Right lobe of liver (tissue), 6 donors: ENCODE data around the gene RING1. TPM values are rescaled to one million over a fixed set of nuclear protein-coding genes. Genes with fewer than 3 reads are reported as not detected.
A peak's percentile ranks its signal among the peaks of the same experiment; 100 is the strongest.
"Not testable (repeated sequence)": the region's sequence is repeated elsewhere in the genome, so short reads cannot be mapped to it uniquely, and the experiment has no call there.

Experiments
- ATAC-seq, 4 donors: fragments of 200-7000 bp; cut with Tn5 transposase; one replicate each; pipeline ENCODE4 v1.9.1; 2020; ENCODE audit warnings: mild to moderate bottlenecking in 4 of 4, moderate library complexity in 4 of 4
- DNase-seq, 3 donors: peaks; one replicate each; pipeline ENCODE4 v3.0.0-alpha.2; 2020
- H3K27ac ChIP-seq, 3 donors: fragments of 200-600 bp; one replicate each; pipeline ENCODE4 v1.8.0; 2022
- H3K27me3 ChIP-seq, 2 donors: fragments of 200-600 bp; one replicate each; pipeline ENCODE4 v1.8.0; 2022
- H3K36me3 ChIP-seq, 4 donors: fragments of 200-600 bp; sonication (generic) in 1 of 4; one replicate each; pipeline versions ENCODE4 v1.5.1 to v1.8.0; 2017 to 2022; ENCODE audit warnings: control low read depth in 1 of 4
- H3K4me1 ChIP-seq, 4 donors: fragments of 200-600 bp; sonication (generic) in 1 of 4; one replicate each; pipeline versions ENCODE4 v1.5.1 to v1.8.0; 2017 to 2022; ENCODE audit warnings: control low read depth in 1 of 4
- H3K4me3 ChIP-seq, 3 donors: fragments of 200-600 bp; one replicate each; pipeline ENCODE4 v1.8.0; 2022
- H3K9me3 ChIP-seq, 4 donors: fragments of 200-600 bp; sonication (generic) in 1 of 4; one replicate each; pipeline versions ENCODE4 v1.5.1 to v1.8.0; 2017 to 2022; ENCODE audit warnings: control low read depth in 1 of 4
- POLR2A ChIP-seq: fragments of 450-650 bp; IDR thresholded peaks from one replicate; pipeline ENCODE4 v1.6.1; 2017; ENCODE audit warnings: antibody characterized with exemption, mild to moderate bottlenecking
- WGBS: methylation state at CpG from one replicate; pipeline ENCODE4 v1.1.6; 2018; ENCODE audit warnings: low coverage, low lambda C conversion rate; ENCODE audit not compliant: insufficient coverage; ENCODE audit errors: missing lambda C conversion rate; 5-methylcytosine and 5-hydroxymethylcytosine counted together
- intact Hi-C, 2 donors: fragments of 100-400 bp; cut with DNase I; formaldehyde crosslinking; loops; one replicate each; pipeline versions ENCODE4 v1.11.2 to v1.14.1; 2022
- total RNA-seq, 6 experiments: library from RNA; depleted of rRNA in 2 of 6; stranded (reverse); fragments of >200 nt in 2 of 6; fragmentation: NEBNext Ultra II Directional in 3 of 6; extraction: Animal tissue kit (Norgen Biotek cat#: 25700) in 3 of 6; gene quantifications; one replicate each; pipeline versions ENCODE4 v1.1.0 to v1.2.4, GENCODE V29; 2016 to 2023
- TF ChIP-seq, protein P1 (sequence below), 4 donors: fragments of 200-600 bp in 3 of 4; fragments of 450-650 bp in 1 of 4; IDR thresholded peaks; one replicate each; pipeline versions ENCODE4 v1.5.1 to v1.8.0; 2016 to 2022; ENCODE audit warnings: antibody characterized with exemption in 4 of 4, mild to moderate bottlenecking in 2 of 4
- donor health status: DM: no; HTN: yes; CAD: no.
- donor health status: DM: no; HTN: no; CAD: no.
- donor health status: DM: no; HTN: no; CAD: no.
- donor health status: DM: no; HTN: yes; CAD: no.
- donor health status: DM: no; HTN: yes; CAD: no.

Gene RING1
- total RNA-seq, 6 experiments from 2014 or later, result 7.5 to 21.3 (median 19.7) TPM

DNA sequence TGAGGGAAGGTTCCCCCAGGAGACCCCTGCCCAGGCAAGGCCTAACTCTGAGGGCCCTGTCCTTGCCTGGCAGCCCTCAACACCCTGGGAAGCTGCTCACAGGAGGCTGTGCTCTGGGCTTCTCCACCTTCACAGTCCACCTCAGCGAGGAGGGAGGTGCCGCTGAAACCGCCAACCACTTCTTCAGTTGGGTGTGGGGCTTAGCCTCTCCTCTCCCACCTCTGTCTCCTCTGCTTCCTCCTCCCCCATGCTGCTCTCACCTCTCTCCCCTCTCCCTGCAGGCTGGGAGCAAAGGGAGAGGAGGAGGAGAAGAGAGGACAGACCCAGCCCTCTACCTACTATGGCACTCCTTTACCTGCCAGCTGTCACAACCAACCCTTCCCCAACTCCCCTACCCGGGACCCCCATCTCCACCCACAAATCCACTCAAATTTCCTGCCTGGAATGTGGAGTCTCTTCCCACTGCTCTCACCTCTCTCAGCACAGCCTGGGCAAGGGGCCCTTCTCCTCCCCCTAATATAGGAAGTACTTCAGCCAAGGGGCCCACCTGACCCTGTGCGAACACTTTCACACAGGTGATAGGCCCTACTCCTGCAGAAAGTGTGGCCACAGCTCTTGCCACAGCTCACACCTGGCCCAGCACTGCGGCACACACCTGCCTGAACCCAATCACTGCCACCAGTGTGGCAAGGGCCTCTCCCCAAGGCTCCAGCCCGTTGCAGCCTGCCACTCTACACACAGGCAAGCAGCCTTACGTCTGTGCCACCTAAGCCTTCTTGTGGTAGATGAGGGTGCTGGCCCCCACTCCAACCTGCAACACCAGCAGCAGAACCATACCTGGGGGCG is 7.2 kb downstream of the RING1 start:
- no peak for DNase-seq
- Histone ChIP-seq H3K9me3 (no peaks in the 10 kb centered on the region), H3K4me1 (peaks cover 0 to 9% (median 0%) of the 10 kb centered on the region in 4 donors), H3K27me3 (no peaks in the 10 kb centered on the region), H3K27ac (no peak overlapping the region), H3K4me3 (no peak overlapping the region), H3K36me3 (peaks cover 0 to 2% (median under 1%) of the 10 kb centered on the region in 4 donors)
- WGBS, result 47% methylated on average over 1 of the region's 9 CpGs
- TF ChIP-seq POLR2A, result no peak
- TF ChIP-seq, protein P1, sequence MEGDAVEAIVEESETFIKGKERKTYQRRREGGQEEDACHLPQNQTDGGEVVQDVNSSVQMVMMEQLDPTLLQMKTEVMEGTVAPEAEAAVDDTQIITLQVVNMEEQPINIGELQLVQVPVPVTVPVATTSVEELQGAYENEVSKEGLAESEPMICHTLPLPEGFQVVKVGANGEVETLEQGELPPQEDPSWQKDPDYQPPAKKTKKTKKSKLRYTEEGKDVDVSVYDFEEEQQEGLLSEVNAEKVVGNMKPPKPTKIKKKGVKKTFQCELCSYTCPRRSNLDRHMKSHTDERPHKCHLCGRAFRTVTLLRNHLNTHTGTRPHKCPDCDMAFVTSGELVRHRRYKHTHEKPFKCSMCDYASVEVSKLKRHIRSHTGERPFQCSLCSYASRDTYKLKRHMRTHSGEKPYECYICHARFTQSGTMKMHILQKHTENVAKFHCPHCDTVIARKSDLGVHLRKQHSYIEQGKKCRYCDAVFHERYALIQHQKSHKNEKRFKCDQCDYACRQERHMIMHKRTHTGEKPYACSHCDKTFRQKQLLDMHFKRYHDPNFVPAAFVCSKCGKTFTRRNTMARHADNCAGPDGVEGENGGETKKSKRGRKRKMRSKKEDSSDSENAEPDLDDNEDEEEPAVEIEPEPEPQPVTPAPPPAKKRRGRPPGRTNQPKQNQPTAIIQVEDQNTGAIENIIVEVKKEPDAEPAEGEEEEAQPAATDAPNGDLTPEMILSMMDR (IDR thresholded peaks at IDR 0.05), result no peak
- intact Hi-C loops, result no loop called here
- ATAC-seq, result no peak

DNA sequence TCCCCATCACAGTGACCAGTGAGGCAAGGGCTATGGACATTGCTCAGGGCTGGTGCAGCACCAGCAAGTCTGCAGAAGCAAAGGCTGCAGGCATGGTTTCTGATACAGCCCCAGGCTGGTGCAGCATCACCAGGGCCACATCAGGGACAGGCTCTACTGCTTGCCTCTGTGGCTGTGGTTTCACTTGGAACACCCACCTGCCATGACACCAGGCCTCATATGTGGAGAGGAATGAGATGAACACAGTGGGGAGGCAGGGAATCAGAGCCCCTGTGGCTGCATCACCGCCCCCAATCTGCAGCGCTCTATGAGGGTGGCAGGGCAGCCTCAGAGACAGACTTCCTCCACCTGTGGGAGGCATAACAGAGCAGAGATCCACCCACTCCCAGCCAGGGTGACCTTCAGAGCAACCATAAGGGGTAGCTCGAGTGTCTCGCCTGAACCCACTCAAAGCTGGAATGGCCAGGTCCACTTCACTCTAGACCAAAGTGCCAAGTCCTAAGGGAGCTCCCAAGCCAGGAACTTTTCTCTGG is 7.9 kb downstream of the RING1 start:
- Histone ChIP-seq H3K36me3 (no peaks in the 10 kb centered on the region), H3K27me3 (no peaks in the 10 kb centered on the region), H3K4me1 (peaks cover 0 to 9% (median 0%) of the 10 kb centered on the region in 4 donors), H3K4me3 (no peak overlapping the region), H3K27ac (no peak overlapping the region), H3K9me3 (no peaks in the 10 kb centered on the region)
- intact Hi-C loops, result no loop called here
- TF ChIP-seq, protein P1 (IDR thresholded peaks at IDR 0.05), result no peak
- no peak for TF ChIP-seq POLR2A
- ATAC-seq (no peak), DNase-seq (no peak)
- no CpG with 5 or more reads among the region's 4 CpGs for WGBS

DNA sequence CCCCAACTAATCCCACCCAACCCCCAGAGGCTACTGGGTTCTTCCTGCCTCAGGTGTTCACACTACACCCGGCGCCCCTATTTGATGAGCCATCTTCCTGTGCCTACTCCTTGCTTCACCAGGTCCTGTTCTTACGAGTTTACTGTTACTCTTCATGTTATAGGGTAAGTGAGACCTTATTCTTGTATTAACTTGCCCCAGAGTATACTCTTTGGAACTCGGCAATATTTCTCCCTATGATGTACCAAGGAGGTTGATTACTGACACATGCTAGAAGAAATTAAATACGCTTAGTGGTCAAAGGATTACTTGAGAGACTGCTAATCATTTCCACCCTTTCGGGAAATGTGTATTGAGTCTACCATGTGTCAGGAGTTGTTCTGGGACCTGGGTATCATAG is 8.9 kb downstream of the RING1 start:
- 80% methylated on average over 6 of the region's 6 CpGs for WGBS
- DNase-seq (no peak), ATAC-seq (no peak)
- H3K36me3 ChIP-seq, result no peaks in the 10 kb centered on the region
- H3K4me3 ChIP-seq, result no peak overlapping the region
- no peaks in the 10 kb centered on the region for H3K27me3 ChIP-seq
- H3K27ac ChIP-seq, result no peak overlapping the region
- H3K9me3 ChIP-seq, result no peaks in the 10 kb centered on the region
- TF ChIP-seq POLR2A, result no peak
- TF ChIP-seq, protein P1 (IDR thresholded peaks at IDR 0.05), result no peak
- intact Hi-C loops, result no loop called here
- peaks cover 0 to 6% (median 0%) of the 10 kb centered on the region in 4 donors for H3K4me1 ChIP-seq

DNA sequence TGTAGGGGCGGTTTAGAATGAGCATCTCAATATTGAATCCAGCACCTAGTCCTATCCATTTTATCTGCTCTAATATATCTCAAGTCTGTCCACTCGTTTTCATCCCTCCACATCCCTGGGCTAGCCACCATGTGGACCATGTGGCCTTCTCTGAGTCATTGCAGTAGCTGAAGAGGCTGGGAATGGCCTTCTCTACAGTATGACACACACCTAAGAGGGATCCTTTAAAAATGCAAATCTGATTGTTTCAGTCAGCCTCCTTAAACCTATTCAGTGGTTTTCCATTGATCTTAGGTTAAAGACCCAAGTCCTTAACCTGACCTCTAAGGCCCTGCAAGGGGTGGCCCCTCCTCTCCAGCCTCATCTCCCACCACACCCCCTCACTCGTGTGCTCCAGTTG is 9.4 kb downstream of the RING1 start:
- Histone ChIP-seq H3K4me3 (no peak overlapping the region), H3K27me3 (no peaks in the 10 kb centered on the region), H3K9me3 (no peaks in the 10 kb centered on the region), H3K36me3 (no peaks in the 10 kb centered on the region), H3K4me1 (peaks cover 0 to 3% (median 0%) of the 10 kb centered on the region in 4 donors), H3K27ac (no peak overlapping the region)
- WGBS, result 65% methylated on average over 3 of the region's 3 CpGs
- DNase-seq (peak in 1 of 3 donors; percentile 15), ATAC-seq (no peak)
- intact Hi-C loops, result no loop called here
- TF ChIP-seq, protein P1 (IDR thresholded peaks at IDR 0.05), result no peak
- no peak for TF ChIP-seq POLR2A

DNA sequence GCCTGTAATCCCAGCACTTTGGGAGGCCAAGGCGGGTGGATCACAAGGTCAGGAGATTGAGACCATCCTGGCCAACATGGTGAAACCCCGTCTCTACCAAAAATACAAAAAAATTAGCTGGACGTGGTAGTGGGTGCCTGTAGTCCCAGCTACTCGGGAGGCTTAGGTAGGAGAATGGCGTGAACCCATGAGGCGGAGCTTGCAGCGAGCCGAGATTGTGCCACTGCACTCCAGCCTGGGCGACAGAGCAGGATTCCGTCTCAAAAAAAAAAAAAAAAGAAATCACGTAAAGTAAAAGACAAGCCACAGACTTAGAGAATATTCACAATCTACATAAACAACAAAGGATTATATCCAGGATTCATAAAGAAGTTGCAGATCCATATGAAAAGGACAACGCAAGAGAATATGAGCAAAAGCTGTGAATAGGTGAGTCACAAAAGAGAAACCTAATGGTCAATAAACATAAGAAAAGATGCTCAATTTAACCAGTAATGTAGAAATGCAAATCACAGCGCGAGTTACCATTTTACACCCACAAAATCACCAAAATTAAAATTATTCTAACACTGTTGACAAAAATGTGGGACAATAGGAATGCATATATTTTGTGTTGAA is 18.3 kb downstream of the RING1 start:
- intact Hi-C loops, H3K27ac ChIP-seq, DNase-seq, H3K9me3 ChIP-seq, H3K36me3 ChIP-seq, H3K27me3 ChIP-seq, H3K4me3 ChIP-seq, H3K4me1 ChIP-seq, ATAC-seq: not testable (repeated sequence)
- WGBS, result 31% methylated on average over 11 of the region's 14 CpGs
